OCI-LY3 (cell line): ENCODE data around the gene LRRC61.

Experiments
- EZH2phosphoT487 ChIP-seq: fragments of 200-600 bp; shearing (Covaris generic); IDR thresholded peaks from 2 replicates; pipeline ENCODE4 v1.6.1; 2018; ENCODE audit warnings: antibody characterized with exemption, mixed run types, low read depth
- TF ChIP-seq, protein P1 (sequence below): fragments of 200-600, 300-600 bp; sonication (generic); IDR thresholded peaks from 2 replicates; pipeline ENCODE4 v1.5.1; 2014; ENCODE audit warnings: antibody characterized with exemption, low read length, low read depth

DNA sequence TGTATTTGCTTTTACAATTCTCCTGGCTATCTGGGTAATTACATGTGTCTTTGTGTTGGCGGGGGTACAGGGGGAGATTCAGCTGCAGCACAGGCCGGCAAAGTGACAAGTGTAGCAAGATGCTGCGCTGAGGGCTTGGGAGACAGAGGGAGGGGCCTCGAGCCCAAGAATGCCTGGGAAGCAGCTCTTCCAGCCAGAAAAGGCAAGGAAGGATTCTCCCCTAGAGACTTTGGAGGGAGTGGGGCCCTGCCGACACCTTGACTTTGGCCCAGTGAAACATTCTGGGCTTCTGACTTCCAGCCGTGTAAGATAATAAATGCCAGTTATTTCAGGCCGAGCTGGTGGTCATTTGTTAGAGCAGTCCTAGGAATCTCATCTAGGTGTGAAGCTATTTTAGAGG lies 38.2 kb downstream of the LRRC61 start:
- TF ChIP-seq EZH2phosphoT487: no peak
- TF ChIP-seq, protein P1, sequence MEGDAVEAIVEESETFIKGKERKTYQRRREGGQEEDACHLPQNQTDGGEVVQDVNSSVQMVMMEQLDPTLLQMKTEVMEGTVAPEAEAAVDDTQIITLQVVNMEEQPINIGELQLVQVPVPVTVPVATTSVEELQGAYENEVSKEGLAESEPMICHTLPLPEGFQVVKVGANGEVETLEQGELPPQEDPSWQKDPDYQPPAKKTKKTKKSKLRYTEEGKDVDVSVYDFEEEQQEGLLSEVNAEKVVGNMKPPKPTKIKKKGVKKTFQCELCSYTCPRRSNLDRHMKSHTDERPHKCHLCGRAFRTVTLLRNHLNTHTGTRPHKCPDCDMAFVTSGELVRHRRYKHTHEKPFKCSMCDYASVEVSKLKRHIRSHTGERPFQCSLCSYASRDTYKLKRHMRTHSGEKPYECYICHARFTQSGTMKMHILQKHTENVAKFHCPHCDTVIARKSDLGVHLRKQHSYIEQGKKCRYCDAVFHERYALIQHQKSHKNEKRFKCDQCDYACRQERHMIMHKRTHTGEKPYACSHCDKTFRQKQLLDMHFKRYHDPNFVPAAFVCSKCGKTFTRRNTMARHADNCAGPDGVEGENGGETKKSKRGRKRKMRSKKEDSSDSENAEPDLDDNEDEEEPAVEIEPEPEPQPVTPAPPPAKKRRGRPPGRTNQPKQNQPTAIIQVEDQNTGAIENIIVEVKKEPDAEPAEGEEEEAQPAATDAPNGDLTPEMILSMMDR: no peak
